A172 (cell line): Measurements from ENCODE around the gene DENND10. TPM values are rescaled to one million over a fixed set of nuclear protein-coding genes. Genes with fewer than 3 reads are reported as not detected.
A peak's percentile ranks its signal among the peaks of the same experiment; 100 is the strongest.
"Not testable (repeated sequence)": the region's sequence is repeated elsewhere in the genome, so short reads cannot be mapped to it uniquely, and the experiment has no call there.

Experiments used
- DNase-seq: peaks from one replicate; pipeline ENCODE4 v3.0.0-alpha.2; 2015; ENCODE audit warnings: low spot score
- total RNA-seq: library from RNA; depleted of rRNA; stranded (reverse); fragments of >200 nt; shearing (Covaris generic); gene quantifications from 2 replicates; pipeline ENCODE4 v1.2.3, GENCODE V29; 2014

Gene DENND10
- total RNA-seq, 1 experiment from 2014 or later = 134 TPM

- no peak for DNase-seq
Measured at GRCh38 chr10:119132521-119133345, 28.8 kb downstream of the DENND10 start.

DNA sequence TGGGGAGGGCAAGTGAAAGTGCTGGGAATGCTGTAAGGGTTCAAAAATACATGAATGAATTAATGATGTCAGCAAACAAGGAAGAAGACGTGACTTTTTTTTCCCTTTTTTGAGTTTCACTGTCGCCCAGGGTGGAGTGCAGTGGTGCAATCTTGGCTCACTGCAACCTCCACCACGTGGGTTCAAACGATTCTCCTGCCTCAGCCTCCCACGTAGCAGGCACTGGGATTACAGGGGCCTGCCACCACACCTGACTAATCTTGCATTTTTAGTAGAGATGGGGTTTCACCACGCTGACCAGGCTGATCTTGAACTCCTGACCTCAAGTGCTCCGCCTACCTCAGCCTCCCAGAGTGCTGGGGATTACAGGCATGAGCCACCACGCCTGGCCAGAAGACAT lies 30.0 kb downstream of the DENND10 start:
- no peak for DNase-seq

GRCh38 chr10:119135513-119135881 lies 31.6 kb downstream of the DENND10 start:
- no peak for DNase-seq

DNA sequence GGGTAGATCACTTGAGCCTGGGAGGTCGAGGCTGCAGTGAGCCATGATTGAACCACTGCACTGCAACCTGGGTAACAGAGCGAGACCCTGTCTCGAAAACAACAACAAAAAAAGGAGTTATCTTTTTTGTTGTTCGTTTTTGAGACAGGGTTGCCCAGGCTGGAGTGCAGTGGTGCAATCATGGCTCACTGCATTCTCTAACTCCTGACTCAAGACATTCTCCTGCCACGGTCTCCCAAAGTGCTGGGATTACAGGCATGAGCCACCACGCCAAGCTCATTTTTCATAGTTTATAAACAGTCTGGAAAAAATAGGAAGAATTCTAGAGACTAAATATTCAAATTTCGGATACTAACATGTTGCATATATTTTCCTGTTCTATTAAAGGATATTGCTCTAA lies 32.2 kb downstream of the DENND10 start:
- DNase-seq = no peak

GRCh38 chr10:119137878-119138277 lies 34.0 kb downstream of the DENND10 start:
- DNase-seq = not testable (repeated sequence)

DNA sequence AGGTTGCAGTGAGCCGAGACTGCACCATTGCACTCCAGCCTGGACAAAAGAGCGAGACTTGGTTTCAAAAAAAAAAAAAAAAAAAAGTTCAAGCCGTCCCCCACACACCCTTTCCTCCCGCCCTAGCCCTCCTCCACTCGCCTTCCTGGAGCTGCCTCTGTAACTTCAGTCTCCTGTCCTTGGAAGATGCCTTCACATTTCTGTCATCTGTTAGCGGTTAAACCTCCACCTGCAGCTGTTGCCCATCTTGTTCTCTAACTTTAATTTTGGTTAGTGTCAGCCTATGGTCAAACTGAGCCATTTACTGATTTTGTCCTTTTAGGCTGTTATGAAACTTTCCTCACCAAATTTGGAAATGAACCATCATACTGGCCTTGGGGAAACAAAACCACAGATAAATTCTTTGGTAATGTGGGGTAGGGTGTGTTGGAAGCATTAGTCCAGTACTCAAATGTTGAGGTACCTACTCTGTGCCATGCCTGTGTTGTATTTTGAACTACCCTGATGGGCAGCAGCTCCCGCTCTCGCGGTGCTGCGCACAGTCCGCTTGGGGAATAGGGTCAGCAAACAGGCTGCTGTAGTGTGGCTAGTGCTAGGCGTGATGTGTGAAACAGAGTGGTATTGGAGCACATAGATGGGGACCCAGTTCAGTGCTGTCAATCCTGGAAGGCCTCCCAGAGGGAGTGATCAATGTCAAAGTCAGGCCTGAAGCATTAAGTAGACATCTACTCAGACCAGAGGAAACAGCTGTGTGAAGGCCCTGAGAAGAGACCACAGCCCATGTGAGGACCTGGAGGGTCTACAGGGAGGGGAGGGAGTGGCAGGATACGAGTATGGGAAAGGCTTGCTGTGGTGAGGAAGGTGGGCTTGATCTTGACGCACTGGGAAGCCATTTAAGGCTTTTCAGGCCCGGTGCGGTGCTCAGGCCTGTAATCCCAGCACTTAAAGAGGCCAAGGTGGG lies 34.7 kb downstream of the DENND10 start:
- no peak for DNase-seq

GRCh38 chr10:119139464-119140067 lies 35.7 kb downstream of the DENND10 start:
- peak; percentile 56 for DNase-seq

DNA sequence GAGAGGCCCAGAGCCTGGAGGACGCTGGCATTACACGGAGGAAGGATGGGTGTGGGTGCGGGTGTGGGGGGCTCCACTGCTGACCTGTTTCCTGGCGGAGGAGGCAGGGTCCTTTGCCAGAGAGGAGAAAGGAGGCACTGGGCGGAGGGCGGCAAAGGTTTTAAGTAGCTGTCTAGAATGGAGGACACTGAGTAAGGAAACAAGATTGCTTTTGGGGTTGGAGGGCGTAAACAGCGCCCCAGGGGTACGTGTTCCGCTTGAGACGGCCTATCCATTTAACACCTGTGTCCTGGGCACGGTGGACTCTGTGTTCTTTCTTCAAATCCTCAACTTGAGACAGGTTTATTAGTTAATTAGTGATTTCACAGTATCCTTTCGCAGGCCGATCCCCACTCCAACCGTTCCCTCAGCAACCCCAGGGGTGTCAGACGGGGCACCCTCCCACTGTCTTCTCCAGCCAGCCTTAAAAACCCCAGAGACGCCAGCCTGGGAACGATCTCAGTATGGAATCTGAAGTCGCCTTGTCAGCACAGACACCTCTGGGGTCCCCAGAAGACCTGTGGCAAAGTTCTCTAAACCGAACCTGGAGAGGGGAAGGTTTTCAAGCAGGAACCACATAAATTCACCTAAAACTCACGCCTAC lies 36.8 kb downstream of the DENND10 start:
- DNase-seq = no peak

DNA sequence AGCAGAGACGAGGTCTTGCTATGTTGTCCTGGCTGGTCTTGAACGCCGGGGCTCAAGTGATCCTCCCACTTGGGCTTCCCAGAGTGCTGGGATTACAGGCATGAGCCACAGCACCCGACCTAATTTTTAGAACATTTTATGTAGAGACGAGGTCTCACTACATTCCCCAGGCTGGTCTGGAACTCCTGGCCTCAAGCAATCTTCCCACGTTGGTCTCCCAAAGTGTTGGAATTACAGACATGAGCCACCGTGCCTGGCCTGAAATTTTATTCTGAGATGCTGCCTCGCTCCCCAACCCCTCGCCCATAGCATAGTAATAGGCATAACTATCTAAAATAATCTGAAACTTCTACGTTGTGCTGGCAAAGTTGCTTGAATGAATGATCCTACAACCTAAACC lies 39.7 kb downstream of the DENND10 start:
- DNase-seq = no peak

- no peak for DNase-seq
Measured at GRCh38 chr10:119149157-119149556, 45.2 kb downstream of the DENND10 start.

- DNase-seq = no peak
Measured at GRCh38 chr10:119149729-119150128, 45.8 kb downstream of the DENND10 start.

DNA sequence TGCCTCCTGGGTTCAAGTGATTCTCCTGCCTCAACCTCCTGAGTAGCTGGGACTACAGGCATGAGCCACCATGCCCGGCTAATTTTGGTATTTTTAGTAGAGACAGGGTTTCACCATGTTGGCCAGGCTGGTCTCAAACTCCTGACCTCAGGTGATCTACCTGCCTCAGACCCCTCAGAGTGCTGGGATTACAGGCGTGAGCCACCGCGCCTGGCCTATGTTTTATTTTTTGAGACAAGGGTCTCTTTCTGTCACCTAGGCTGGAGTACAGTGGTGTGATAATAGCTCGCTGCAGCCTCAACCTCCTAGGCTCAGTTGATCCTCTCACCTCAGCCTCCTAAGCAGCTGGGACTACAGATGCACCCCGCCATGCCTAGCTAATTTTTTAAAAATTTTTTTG lies 47.7 kb downstream of the DENND10 start:
- not testable (repeated sequence) for DNase-seq

DNA sequence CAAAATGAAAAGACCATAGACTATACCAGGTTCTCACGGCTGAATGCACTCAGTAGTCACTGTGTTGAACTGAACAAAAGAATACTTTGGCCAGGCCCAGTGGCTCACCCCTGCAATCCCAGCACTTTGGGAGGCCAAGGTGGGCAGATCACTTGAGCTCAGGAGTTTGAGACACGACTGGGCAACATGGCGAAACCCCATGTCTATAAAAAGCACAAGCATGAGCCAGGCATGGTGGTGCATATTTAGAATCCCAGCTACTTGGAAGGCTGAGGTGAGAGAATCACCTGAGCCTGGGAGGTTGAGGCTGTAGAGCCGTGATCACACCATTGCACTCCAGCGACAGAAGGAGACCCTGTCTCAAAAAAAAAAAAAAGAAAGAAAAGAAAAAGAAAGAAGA lies 49.1 kb downstream of the DENND10 start:
- DNase-seq = no peak

GRCh38 chr10:119153661-119154060 lies 49.7 kb downstream of the DENND10 start:
- no peak for DNase-seq

GRCh38 chr10:119159332-119159731 lies 55.4 kb downstream of the DENND10 start:
- no peak for DNase-seq

DNA sequence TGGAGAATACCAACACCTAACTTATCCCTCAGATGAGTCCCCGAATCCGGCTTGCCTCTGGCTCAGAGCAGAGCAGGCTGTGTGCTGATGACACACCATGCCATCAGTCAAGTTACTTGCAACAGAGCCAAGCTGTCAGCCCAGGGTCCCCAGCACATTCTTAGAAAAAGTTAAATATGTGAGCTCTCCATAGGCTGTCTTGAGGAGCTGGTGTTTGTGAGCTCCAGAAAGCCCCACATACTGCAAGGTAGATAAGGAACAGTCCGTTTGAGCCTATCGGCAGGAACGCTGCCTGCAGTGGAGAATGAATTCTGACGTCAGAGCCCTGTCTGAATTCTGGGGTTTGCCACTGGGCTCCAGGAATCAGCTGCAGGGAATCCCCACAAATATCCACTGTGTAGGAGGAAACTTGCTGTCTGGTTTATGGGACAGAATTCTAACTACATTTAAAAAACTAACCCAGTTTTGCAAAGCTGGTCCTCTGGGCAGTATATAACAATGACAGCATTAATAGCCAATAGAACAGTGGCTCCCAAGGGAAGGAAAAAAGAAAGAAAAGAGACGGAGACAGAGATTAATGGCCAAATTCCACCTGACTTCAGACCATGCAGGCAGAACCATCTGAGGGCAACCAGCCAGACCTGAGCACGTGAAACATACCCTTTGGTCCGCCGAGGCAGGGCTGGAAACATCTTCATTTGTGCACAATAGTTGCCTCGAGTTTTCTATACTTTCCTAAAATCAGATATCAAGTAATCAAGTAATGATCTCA lies 58.0 kb downstream of the DENND10 start:
- DNase-seq = peak; percentile 76

GRCh38 chr10:119162452-119163092 lies 58.7 kb downstream of the DENND10 start:
- DNase-seq = no peak

- peak; percentile 41 for DNase-seq
Measured at GRCh38 chr10:119165171-119166117, 61.5 kb downstream of the DENND10 start, which contains the start of gene SFXN4. Gene SFXN4, minus strand, starts transcription at chr10:119165714. Its CDS starts 67 bp downstream, at chr10:119165647.

GRCh38 chr10:119166118-119166500 lies 62.2 kb downstream of the DENND10 start:
- no peak for DNase-seq
